Prostate gland (tissue), 2 donors: Measurements from ENCODE around the gene RILP. TPM values are rescaled to one million over a fixed set of nuclear protein-coding genes. Genes with fewer than 3 reads are reported as not detected.

Experiments
- DNase-seq: peaks from one replicate; pipeline ENCODE4 v3.0.0-alpha.2; 2019; ENCODE audit warnings: low spot score
- H3K27ac ChIP-seq, 2 donors: fragments of 200-600 bp; sonication (generic); 2 replicates each; pipeline ENCODE4 v1.5.1; 2017 to 2019
- H3K27me3 ChIP-seq: fragments of 200-600 bp; sonication (generic); replicated peaks from 2 replicates; pipeline ENCODE4 v1.5.1; 2019; ENCODE audit not compliant: insufficient read depth
- H3K36me3 ChIP-seq, 2 donors: fragments of 200-600 bp; sonication (generic); 1 replicate in 1 of 2; 2 replicates in 1 of 2; pipeline versions ENCODE4 v1.5.1 to v1.8.1; 2017 to 2019
- H3K4me1 ChIP-seq: fragments of 200-600 bp; sonication (generic); replicated peaks from 2 replicates; pipeline ENCODE4 v1.5.1; 2019
- H3K4me3 ChIP-seq, 2 donors: fragments of 200-600 bp; sonication (generic); 2 replicates each; pipeline ENCODE4 v1.5.1; 2017 to 2019
- H3K9me3 ChIP-seq: fragments of 200-600 bp; sonication (generic); 2 replicates; pipeline ENCODE4 v1.5.1; 2017
- CTCF ChIP-seq, 4 experiments: fragments of 200-600 bp in 2 of 4; fragments of 450-650 bp in 2 of 4; sonication (generic) in 2 of 4; IDR thresholded peaks; 1 replicate in 3 of 4; 2 replicates in 1 of 4; pipeline ENCODE4 v1.5.1; 2016 to 2019; ENCODE audit warnings: antibody characterized with exemption in 4 of 4, mild to moderate bottlenecking in 2 of 4, moderate library complexity in 2 of 4
- POLR2A ChIP-seq: fragments of 450-650 bp; IDR thresholded peaks from one replicate; pipeline ENCODE4 v1.6.1; 2016; ENCODE audit warnings: antibody characterized with exemption, mild to moderate bottlenecking
- POLR2AphosphoS5 ChIP-seq: sonication (generic); formaldehyde crosslinking; IDR thresholded peaks from one replicate; pipeline ENCODE4 v1.6.1; 2017; ENCODE audit warnings: antibody characterized with exemption
- WGBS: methylation state at CpG from one replicate; pipeline ENCODE4 v1.1.5; 2018; 5-methylcytosine and 5-hydroxymethylcytosine counted together
- intact Hi-C: fragments of 100-400 bp; cut with DNase I; formaldehyde crosslinking; loops from one replicate; pipeline ENCODE4 v1.14.2; 2022
- total RNA-seq, 2 donors: library from RNA; depleted of rRNA; stranded (reverse); fragments of >200 nt; gene quantifications; one replicate each; pipeline ENCODE4 v1.1.0, GENCODE V29; 2016

The RILP gene
- total RNA-seq, 2 donors from 2014 or later = 16.9 to 24.4 TPM

GRCh38 chr17:1626333-1626732 lies 23.3 kb downstream of the RILP start:
- Histone ChIP-seq H3K27ac (no peak overlapping the region), H3K27me3 (no peaks in the 10 kb centered on the region), H3K9me3 (no peaks in the 10 kb centered on the region), H3K4me1 (peaks cover 8% of the 10 kb centered on the region), H3K4me3 (no peak overlapping the region), H3K36me3 (no peaks in the 10 kb centered on the region)
- DNase-seq = no peak
- intact Hi-C loops = loop anchor here (5.0 kb wide), 1 partner anchor 34 kb away; no protein-coding TSS in a partner anchor
- TF ChIP-seq CTCF (IDR thresholded peaks at IDR 0.05) (no peak), POLR2AphosphoS5 (no peak), POLR2A (no peak)
- 57% methylated on average over 3 of the region's 3 CpGs for WGBS

- no peak overlapping the region for H3K4me3 ChIP-seq
- H3K27me3 ChIP-seq = no peaks in the 10 kb centered on the region
- no peak overlapping the region for H3K27ac ChIP-seq
- no peak for DNase-seq
- intact Hi-C loops = loop anchor here (5.0 kb wide), 1 partner anchor 33 kb away; no protein-coding TSS in a partner anchor
- 92% methylated on average over 6 of the region's 6 CpGs for WGBS
- no peaks in the 10 kb centered on the region for H3K36me3 ChIP-seq
- TF ChIP-seq CTCF (IDR thresholded peaks at IDR 0.05) = no peak
- TF ChIP-seq POLR2A = no peak
- no peak for TF ChIP-seq POLR2AphosphoS5
- H3K9me3 ChIP-seq = no peaks in the 10 kb centered on the region
- H3K4me1 ChIP-seq = peaks cover 8% of the 10 kb centered on the region
These were observed 24.1 kb downstream of the RILP start for GRCh38 chr17:1625581-1625980.

- DNase-seq = no peak
- intact Hi-C loops = loop anchor here (5.0 kb wide), 1 partner anchor 33 kb away; no protein-coding TSS in a partner anchor
- Histone ChIP-seq H3K27me3 (no peaks in the 10 kb centered on the region), H3K36me3 (no peaks in the 10 kb centered on the region), H3K27ac (no peak overlapping the region), H3K4me3 (no peak overlapping the region), H3K9me3 (no peaks in the 10 kb centered on the region), H3K4me1 (peaks cover 8% of the 10 kb centered on the region)
- 86% methylated on average over 14 of the region's 14 CpGs for WGBS
- no peak for TF ChIP-seq POLR2AphosphoS5
- TF ChIP-seq CTCF (IDR thresholded peaks at IDR 0.05) = no peak
- TF ChIP-seq POLR2A = no peak
These were observed 24.6 kb downstream of the RILP start for GRCh38 chr17:1625053-1625452.

- Histone ChIP-seq H3K36me3 (no peaks in the 10 kb centered on the region), H3K27ac (no peak overlapping the region), H3K27me3 (no peaks in the 10 kb centered on the region), H3K4me3 (no peak overlapping the region), H3K9me3 (no peaks in the 10 kb centered on the region), H3K4me1 (peaks cover 4% of the 10 kb centered on the region)
- TF ChIP-seq POLR2AphosphoS5 (no peak), CTCF (IDR thresholded peaks at IDR 0.05) (no peak), POLR2A (no peak)
- WGBS = 87% methylated on average over 12 of the region's 12 CpGs
- no peak for DNase-seq
- intact Hi-C loops = loop anchor here (5.0 kb wide), 1 partner anchor 32 kb away; no protein-coding TSS in a partner anchor
These were observed 25.0 kb downstream of the RILP start for GRCh38 chr17:1624650-1625049.

- H3K9me3 ChIP-seq = no peaks in the 10 kb centered on the region
- H3K36me3 ChIP-seq = no peaks in the 10 kb centered on the region
- intact Hi-C loops = no loop called here
- TF ChIP-seq POLR2AphosphoS5 (no peak), CTCF (IDR thresholded peaks at IDR 0.05) (no peak), POLR2A (no peak)
- H3K27me3 ChIP-seq = no peaks in the 10 kb centered on the region
- 83% methylated on average over 14 of the region's 14 CpGs for WGBS
- no peaks in the 10 kb centered on the region for H3K4me1 ChIP-seq
- DNase-seq = no peak
- no peak overlapping the region for H3K4me3 ChIP-seq
- no peak overlapping the region for H3K27ac ChIP-seq
These were observed 26.5 kb downstream of the RILP start for GRCh38 chr17:1623057-1623630.
